HG02798 (cell line): ENCODE results near the gene SLC6A13.

Source experiments
- ATAC-seq: cut with Tn5 transposase; IDR thresholded peaks from one replicate; pipeline ENCODE4 v1.9.1; 2021; ENCODE audit warnings: mild to moderate bottlenecking; ENCODE audit not compliant: unreplicated experiment, poor library complexity

Gene SLC6A13

DNA sequence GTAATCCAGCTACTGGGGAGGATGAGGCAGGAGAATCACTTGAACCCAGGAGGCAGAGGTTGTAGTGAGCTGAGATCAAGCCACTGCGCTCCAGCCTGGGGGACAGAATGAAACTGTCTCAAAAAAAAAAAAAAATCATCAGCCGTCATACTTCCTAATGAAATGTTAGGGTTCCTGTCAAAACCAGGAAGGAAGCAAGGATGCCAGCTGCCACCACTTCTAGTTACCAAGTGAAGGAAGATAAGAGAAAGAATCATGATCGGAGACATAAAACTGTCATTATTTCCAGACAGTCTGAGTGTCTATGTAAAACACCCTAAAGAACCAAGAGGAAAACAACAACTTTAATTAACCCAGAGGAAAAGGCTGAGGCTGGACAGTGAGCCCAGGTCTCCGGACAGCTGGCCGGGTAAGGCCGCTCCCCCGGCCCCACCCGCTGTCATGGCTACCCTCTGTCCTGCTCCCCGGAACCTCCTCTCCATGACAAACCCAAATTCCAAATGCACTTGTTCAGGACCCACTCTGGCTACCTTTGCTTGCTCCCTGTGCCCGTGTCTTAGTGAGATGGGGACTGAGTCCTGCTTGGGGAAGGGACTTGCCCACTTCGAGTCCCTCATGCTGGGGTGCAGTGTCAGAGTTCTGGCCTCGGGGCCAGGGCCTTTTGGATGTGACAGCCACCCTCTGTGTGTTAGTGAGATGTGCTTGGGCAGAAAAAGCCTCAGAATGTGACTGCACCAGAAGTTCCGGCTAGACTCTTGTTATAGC lies 77.6 kb downstream of the SLC6A13 start:
- ATAC-seq = no peak

DNA sequence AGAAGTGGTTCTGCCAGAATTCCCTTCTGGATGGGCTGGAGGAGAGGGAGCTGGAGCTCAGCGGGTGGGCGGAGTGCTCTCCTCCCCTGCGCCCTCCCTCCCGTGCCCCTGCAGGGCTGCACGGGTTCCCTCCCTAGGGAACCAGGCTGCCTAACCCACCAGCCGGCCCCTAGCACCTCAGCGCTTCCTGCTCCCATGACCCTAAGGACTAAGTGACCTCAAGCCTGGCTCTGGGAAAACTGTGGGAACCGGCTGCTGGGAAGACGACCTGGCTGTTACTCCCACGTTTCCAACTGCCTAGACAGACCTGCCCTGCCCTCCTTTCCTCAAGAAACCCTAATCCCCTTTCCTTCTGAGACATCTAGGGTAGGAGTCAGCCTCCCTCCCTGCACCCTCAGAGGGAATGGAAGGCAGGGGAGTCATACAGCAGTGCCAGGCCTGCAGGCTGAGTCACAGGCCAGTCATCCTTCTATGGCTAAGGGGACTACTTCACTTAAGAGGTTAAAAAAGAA lies 80.2 kb downstream of the SLC6A13 start:
- no peak for ATAC-seq

DNA sequence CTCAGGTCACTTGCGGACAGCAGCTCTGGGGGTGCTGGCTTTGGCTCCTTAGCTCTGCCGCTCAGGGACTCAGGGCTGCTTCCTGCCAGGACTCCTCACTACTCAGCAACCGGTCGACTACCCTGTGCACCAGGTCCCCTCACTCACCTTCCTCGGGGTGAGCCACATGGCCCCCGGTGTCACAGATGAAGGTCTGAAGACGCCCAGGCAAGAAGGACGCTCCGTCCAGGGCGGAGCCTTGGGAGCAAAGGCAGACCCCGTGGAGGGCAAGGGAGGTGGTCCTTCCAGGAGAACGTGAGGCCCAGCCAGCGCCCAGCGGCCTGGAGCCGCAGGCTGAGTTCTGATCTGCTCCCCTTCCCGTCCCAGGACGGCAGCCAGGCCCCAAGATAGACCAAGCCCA lies 80.7 kb downstream of the SLC6A13 start:
- no peak for ATAC-seq

DNA sequence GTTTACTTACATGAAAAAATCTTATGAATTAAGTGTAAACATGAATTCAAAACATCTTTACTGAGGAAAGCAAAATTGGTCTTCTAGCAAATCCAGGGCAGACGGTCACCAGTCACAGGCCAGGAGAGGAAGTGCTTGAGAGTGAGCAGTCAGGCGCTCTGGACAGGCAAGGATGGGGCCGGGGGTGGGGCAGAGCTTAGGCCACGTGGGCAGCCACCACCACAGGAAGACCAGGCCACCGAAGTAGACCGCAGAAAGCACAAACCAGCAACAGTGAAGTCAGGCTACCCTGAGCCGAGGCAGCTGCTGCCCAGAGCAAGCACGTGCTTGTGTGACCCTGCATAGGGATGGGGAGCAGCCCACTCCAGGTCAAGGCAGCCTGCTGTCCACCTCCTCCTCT lies 82.2 kb downstream of the SLC6A13 start:
- ATAC-seq = no peak

DNA sequence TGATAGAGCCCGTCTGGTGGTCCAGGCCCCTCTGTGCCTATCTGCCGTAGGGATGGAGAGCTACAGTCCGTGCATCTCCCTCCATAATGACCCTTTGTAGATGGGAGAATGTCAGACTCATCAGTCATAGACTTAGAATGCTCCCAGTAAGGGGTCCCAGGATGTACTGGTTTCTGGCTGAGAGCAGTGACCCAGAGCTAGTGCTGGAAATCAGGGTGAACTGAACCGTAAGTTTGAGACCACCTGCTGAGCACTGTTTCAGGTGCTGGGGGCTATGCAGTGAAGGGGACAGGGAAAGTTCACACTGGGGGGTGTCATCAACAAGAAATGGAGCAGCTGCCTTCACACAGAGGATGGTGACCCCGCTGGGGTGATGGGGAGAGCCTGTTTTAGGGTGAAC lies 82.8 kb downstream of the SLC6A13 start:
- no peak for ATAC-seq

DNA sequence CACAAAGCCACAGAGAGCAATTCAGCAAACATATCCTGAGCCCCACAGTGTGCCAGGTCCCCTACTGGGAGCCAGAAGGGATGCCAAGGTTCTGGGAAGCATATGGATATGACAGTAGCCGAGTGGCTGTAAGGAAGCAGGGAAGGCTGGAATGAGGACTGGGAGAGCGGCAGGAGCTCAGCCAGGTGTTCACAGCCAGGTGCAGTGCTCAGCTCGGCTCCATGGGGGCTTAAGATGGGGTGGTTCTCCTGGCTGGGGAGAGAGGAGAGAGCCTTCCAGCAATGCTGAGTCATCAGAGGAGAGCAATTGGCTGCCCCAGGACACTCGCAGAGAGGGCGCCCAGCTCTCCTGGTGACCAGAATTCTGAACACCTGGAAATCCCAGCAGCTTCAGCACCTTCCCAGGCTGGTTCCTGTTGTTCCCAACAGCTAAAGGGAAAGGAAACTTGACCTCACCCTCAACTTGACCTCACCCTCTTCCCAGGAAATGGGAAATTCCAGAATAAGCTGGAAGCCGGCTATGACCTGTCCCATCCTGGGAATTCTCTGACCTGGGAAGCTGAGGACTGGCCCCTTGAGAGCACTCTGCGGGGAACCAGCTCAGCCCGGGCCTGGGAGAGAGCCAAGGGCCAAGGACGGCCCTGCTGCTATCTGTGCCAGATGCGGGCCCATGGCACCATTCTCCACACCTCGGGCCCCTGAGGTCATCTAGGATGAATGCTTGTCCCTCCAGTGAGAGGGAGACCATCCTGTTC lies 83.3 kb downstream of the SLC6A13 start:
- no peak for ATAC-seq

DNA sequence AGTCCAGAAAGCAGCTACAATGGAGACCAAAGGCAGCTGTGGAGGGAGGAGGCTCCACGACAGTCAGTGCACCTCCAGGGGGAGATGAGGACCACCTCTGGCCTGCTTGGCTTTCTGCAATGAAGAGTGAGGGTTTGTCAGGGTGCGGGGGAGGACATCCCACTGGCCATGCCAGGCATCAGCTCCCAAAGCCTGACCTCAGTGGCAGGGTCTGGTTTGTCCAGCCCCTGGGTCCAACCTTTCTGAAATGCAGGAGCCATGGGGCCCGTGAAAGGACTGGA lies 83.9 kb downstream of the SLC6A13 start:
- ATAC-seq = no peak

DNA sequence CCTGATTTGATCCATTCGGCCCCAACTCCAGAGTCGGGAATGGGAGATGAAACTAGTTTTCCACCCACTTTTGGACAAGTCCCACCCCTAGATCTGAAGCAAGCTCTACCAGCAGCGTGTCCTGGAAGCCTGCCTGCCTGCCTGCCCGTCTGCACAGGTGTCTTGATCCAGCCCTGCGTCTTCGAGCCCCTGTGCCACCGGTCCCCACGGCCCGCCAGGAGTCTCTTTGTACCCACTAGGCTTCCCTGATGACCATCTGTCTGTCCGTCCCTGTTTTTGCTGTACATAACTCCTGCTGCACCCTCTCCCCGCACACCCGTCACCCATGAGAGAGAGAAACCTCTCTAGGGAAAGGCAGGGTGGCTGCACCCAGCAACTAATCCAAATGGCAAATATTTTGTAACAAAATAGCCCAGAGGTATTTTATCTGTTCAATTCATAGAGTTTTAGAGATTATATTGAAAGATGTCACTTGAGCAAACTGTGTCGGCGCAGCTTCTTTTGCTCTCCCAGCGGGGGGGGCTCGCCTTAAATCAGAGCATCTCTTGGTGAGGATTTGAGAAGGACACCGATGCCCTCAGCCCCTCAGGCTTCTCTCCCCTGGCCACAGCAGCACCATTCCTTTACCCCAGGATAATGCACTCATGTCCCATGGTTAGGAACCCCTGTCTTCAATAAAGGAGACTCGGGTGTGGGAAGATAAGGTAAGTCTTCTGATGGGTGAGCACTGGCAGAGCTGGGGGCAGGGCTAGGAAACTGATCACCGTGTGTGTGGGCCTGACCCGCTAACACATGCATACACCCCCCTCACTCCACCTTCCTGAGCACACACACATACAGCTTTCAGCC lies 84.4 kb downstream of the SLC6A13 start:
- no peak for ATAC-seq

DNA sequence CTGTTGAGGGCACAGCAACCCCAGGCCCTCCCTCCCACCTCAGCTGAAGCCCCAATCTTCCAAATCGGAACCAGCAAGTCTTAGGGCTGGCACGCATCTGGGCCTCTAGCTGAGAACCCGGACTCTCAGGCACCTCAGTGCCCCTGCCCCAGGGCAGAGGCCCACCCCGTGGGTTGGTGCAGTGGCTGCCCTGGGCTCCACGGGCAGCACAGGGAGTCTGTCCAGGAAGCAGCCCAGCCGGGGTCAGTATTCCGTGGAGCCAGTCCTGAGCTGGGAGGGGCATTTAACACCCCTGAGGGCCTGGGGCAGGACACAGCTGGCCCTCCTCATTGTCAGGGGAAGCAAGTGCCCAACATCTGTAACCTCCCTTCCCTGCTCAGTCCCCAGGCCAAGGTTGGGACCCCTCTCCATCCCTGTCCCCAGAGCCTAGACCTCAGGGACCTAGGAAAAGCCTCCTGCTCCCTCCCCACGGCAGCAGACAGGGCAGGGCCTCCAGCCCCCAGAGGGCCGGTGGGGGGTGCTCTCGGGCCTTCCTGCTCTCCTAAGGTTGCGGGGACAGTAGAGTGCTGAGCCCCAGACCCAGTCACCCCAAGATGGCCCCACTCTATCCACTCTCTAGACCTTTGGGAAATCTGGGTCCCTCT lies 85.2 kb downstream of the SLC6A13 start:
- ATAC-seq = no peak

DNA sequence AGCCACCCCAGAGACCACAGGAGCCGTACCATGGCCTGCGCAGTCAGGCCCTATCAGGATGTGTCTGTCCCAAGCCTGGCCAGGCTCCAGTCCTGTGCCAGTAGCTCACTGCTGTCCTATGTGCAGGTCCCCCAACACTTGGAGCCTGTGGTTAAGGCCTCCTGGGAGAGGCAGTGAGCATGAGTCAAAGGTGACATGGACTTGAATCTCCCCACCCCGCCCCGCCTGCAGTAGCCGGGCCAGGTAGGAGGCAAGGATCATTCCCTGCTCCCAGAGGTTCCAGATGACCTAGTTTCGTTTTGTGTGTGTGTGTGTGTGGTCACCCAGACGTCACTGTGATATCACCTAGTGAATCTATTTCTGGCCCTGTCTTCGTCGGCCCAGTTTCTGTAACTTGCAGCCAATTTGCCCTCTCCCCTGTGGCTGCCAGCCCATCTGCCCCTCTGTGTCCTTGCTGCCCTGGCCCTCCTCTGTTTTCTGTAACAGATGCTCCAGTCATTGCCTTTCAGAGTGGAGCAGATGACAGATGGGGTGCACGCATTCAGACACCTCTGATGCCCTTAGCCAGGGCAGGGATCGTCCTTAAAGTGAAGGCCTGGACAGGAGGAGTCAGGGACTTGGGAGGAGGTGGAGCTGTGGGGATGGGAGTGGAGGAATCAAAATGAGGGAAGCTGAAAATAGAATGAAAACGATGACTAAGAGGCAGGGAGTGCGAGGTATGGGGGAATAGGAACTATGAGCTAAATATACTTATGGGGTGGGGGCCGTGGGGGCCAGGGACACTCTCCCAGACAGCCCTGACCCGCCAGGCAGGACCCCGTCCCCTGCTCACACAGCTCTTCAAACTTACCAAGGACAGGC lies 86.1 kb downstream of the SLC6A13 start:
- ATAC-seq = no peak

DNA sequence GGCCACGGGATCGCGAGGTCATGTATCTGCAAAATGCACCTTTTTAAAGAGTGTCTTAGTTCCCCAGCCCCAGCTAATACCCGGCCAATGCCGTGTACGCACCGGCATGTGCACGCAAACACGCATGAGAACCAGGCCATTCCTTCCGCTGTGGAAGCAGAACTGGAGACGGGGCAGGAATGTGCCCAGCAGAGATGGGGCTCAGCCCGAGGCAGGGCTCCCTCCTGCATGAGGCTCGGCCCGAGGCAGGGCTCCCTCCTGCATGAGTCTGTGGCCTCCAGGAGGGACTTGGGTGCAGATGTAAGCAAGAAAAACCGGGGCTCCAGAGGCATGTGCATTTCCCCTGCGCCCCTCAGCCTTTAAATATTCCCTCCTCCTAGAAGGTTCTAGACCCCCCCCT lies 86.9 kb downstream of the SLC6A13 start:
- no peak for ATAC-seq

DNA sequence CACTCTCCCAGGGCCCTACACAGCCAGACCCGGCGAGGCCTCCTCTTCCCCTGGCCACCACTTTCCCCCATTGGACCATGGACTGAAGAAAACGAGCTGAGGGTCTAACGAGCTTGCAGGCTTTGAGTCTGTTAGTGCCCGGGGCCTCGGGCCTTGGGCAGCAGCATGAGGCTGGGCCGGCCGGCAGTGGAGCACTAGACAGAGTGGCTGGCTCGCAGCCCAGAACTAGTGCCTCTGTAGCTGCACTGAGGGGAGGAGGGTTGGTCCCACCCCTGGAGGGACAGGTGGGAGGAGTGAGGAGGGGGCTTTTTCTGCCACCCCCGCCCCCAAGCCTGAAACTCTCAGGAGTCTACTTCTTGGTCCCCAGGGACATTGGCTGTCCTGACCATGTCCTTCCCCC lies 87.4 kb downstream of the SLC6A13 start:
- ATAC-seq = no peak

DNA sequence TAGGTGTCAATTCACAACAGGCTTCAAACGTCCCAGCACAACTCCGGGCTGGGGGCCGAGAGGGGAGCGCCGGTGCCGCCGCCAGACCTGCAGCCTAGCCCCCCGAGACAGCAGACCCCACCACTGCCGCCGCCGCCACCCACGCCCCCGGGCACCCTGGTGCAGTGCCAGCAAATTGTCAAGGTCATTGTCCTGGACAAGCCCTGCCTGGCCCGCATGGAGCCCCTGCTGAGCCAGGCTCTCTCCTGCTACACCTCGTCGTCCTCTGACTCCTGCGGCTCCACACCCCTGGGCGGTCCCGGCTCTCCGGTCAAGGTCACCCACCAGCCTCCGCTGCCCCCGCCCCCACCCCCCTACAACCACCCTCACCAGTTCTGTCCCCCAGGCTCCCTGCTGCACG lies 88.0 kb downstream of the SLC6A13 start:
- ATAC-seq = no peak

DNA sequence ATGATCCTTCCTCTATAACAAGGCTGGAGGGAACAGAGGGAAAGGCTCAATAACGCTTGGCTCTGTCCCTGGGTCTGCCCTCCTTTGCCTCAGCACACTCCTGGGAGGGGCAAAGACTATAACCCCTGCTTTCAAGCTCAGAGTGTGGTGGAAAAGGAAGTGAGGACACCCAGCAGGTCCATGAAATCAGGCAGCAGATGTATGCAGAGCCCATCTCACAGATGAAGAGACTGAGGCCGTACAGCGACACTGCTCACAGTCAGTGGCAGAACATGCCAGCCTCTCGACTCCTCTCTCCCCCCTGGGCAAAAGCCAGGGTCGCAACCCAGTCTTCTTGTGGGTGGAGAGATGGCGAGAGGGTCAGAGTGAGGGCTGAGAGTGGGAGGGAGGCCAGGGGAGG lies 88.5 kb downstream of the SLC6A13 start:
- ATAC-seq = no peak

DNA sequence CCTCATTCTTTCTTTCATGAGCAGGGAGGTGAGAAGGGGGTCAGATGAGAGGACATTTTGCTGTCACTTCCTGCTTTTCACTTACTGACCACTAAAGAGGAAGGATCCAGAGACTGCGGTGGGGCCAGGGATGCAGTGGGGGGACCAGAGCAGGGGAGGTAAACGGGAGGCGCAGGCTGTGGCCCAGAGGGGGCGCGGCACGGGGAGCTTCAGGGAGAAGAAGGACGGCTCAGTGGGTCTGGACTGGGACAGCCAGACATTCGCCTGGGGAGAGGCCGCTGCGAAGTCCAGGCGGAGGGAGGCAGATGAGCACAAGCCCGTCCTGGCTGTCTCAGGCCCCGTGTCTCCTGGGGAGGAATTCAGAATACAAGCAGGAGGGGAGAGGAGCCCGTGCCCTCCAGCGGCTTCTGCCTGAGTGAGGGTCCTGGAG lies 89.9 kb downstream of the SLC6A13 start:
- ATAC-seq = no peak

DNA sequence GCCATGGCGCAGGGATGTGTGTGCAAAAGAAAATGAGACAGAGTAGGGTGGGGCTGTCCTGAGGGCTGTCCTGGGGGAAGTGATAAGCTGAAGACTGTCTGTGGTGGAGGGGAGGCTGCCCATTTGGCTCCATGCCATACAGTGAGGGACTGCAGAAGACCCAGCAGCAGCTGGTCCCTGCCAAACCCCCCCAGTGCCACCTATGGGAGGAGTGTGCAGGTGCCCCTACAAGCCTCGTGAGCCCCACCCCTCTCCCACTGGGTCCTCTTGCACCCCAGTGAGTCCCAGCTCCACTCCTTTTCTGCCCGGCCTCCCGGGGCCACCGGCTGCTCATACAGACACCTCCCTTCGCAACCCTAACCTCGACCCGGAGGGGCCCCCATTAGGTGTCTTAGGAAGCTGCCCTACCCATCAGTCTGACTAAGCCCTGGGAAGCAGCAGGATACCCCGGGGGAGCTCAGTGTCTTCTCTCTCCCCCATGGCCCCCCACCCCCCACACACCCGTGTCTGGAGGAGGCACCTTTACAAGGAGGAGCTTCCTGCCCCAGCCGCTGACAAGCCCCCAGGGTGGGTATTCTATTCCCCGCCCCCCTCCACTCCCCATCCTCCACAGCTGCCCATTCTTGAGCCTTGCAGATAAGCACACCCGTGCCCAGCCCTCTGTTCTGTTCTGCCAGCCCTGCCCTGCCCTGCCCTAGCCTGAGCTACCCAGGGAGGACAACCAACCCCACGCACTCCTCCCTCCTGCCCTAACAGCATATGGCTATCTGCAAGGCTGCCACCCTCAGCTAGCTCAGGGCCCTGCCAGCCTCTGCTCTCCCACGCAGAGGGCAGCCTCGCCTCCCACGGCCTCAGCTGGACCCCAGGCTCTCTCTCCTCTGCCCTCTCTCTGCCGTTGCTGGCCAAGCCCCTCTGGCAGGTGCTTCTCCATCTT lies 90.6 kb downstream of the SLC6A13 start:
- ATAC-seq = no peak

DNA sequence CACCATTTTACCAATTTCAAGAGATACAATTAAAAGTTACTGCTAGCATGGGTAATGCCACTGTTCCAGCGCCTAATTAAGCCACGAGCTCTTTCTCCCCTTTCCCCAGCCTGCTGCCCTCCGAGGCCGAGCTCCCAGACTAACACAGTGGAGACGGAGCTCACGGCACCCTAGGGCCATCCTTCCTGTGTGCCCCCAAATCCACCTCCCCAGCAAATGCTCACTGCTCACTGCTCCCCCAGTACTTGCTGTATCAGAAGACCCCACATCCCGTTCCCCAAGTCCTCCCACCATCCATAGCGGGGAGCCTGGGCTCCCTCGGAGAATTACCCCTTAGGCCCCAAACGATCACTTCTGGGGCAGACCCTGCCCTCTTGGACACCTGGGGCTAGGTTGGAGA lies 91.4 kb downstream of the SLC6A13 start:
- ATAC-seq = no peak
